Natural killer cell treated with Interleukin-12 subunit alpha and Interleukin-12 subunit beta and Interleukin-15 and Interleukin-18, amount 100 ng/mL, for 72 hours (primary cell): Measurements from ENCODE around the gene EID2B. TPM values are rescaled to one million over a fixed set of nuclear protein-coding genes. Genes with fewer than 3 reads are reported as not detected.

Experiments
- ATAC-seq, 2 donors: fragments of 150-1000 bp; cut with Tn5 transposase in 1 of 2; sonication (Bioruptor Pico), chemical (Tn5 transposase) in 1 of 2; 2 replicates each; pipeline ENCODE4 v1.10.0; 2021
- DNase-seq: peaks from one replicate; pipeline ENCODE4 v3.0.0; 2022; ENCODE audit warnings: low spot score
- H3K27ac Mint-ChIP-seq, 2 donors: 1 replicate in 1 of 2; 2 replicates in 1 of 2; pipeline ENCODE4 v1.8.0; 2022; ENCODE audit warnings: mixed read lengths in 2 of 2, mild to moderate bottlenecking in 1 of 2, moderate library complexity in 1 of 2
- H3K27me3 Mint-ChIP-seq, 2 donors: 1 replicate in 1 of 2; 2 replicates in 1 of 2; pipeline ENCODE4 v1.8.0; 2022; ENCODE audit warnings: mixed read lengths in 2 of 2
- H3K36me3 Mint-ChIP-seq: one replicate; pipeline ENCODE4 v1.8.0; 2022; ENCODE audit warnings: mixed read lengths
- H3K4me1 Mint-ChIP-seq, 2 donors: 1 replicate in 1 of 2; 2 replicates in 1 of 2; pipeline ENCODE4 v1.8.0; 2022; ENCODE audit warnings: low read depth in 2 of 2, mixed read lengths in 2 of 2, mild to moderate bottlenecking in 1 of 2
- H3K4me3 Mint-ChIP-seq: one replicate; pipeline ENCODE4 v1.8.0; 2022; ENCODE audit warnings: mixed read lengths
- H3K9me3 Mint-ChIP-seq: 2 replicates; pipeline ENCODE4 v1.8.0; 2022; ENCODE audit warnings: mixed read lengths
- total RNA-seq, 2 donors: library from RNA; stranded (reverse); gene quantifications; one replicate each; pipeline ENCODE4 v1.2.3, GENCODE V29; 2022

The EID2B gene
- total RNA-seq, 2 donors from 2014 or later, result 1.9 to 5.4 TPM

- H3K27ac Mint-ChIP-seq, result no peak overlapping the region
- ATAC-seq (no peak), DNase-seq (no peak)
- peaks cover 11 to 16% of the 10 kb centered on the region in 2 donors for H3K27me3 Mint-ChIP-seq
- H3K36me3 Mint-ChIP-seq, result no peaks in the 10 kb centered on the region
- peaks cover 10 to 21% of the 10 kb centered on the region in 2 donors for H3K4me1 Mint-ChIP-seq
- H3K4me3 Mint-ChIP-seq, result no peak overlapping the region
- H3K9me3 Mint-ChIP-seq, result no peaks in the 10 kb centered on the region
These were observed 11.7 kb upstream of the EID2B start for GRCh38 chr19:39544226-39544903.

GRCh38 chr19:39543477-39543857, 10.8 kb upstream of the EID2B start:
- peaks cover 11 to 16% of the 10 kb centered on the region in 2 donors for H3K27me3 Mint-ChIP-seq
- H3K36me3 Mint-ChIP-seq, result no peaks in the 10 kb centered on the region
- ATAC-seq (no peak), DNase-seq (no peak)
- no peak overlapping the region for H3K4me3 Mint-ChIP-seq
- H3K9me3 Mint-ChIP-seq, result no peaks in the 10 kb centered on the region
- no peak overlapping the region for H3K27ac Mint-ChIP-seq
- peaks cover 17 to 30% of the 10 kb centered on the region in 2 donors for H3K4me1 Mint-ChIP-seq

GRCh38 chr19:39542206-39542605, 9.6 kb upstream of the EID2B start:
- Mint-ChIP-seq H3K27ac (peak overlapping the region; percentile 34 to 91), H3K4me1 (peaks cover 22 to 38% of the 10 kb centered on the region in 2 donors), H3K9me3 (no peaks in the 10 kb centered on the region), H3K36me3 (no peaks in the 10 kb centered on the region), H3K4me3 (peak overlapping the region; percentile 1), H3K27me3 (peaks cover 9 to 12% of the 10 kb centered on the region in 2 donors)
- DNase-seq, result no peak
- no peak for ATAC-seq

- Mint-ChIP-seq H3K9me3 (no peaks in the 10 kb centered on the region), H3K4me3 (peak overlapping the region; percentile 95), H3K36me3 (no peaks in the 10 kb centered on the region), H3K27me3 (peaks cover 2 to 8% of the 10 kb centered on the region in 2 donors), H3K4me1 (peaks cover 22 to 38% of the 10 kb centered on the region in 2 donors), H3K27ac (peak overlapping the region; percentile 88 to 91)
- no peak for DNase-seq
- no peak for ATAC-seq
These were observed 7.7 kb upstream of the EID2B start for GRCh38 chr19:39540333-39540673.

- ATAC-seq, result peak; percentile 95 to 97
- H3K4me3 Mint-ChIP-seq, result peak within 1 kb of the TSS; percentile 95
- no peaks in the 10 kb centered on the region for H3K9me3 Mint-ChIP-seq
- peak; percentile 96 for DNase-seq
- peak within 1 kb of the TSS; percentile 88 to 91 for H3K27ac Mint-ChIP-seq
- peaks cover 0 to 8% of the 10 kb centered on the region in 2 donors for H3K27me3 Mint-ChIP-seq
- H3K36me3 Mint-ChIP-seq, result no peaks in the 10 kb centered on the region
- peaks cover 22 to 38% of the 10 kb centered on the region in 2 donors for H3K4me1 Mint-ChIP-seq
These were observed 7.1 kb upstream of the EID2B start, which contains the start of gene EID2 for GRCh38 chr19:39539518-39540332. Gene EID2 (minus strand): TSS chr19:39540161. CDS start chr19:39540079, 82 bp downstream.

GRCh38 chr19:39539165-39539517, 6.5 kb upstream of the EID2B start:
- Mint-ChIP-seq H3K4me3 (peak overlapping the region; percentile 94), H3K9me3 (no peaks in the 10 kb centered on the region), H3K4me1 (peaks cover 22 to 38% of the 10 kb centered on the region in 2 donors), H3K27me3 (peaks cover 0 to 8% of the 10 kb centered on the region in 2 donors), H3K27ac (peak overlapping the region; percentile 88 to 91), H3K36me3 (no peaks in the 10 kb centered on the region)
- ATAC-seq, result no peak
- DNase-seq, result no peak

- ATAC-seq (no peak), DNase-seq (no peak)
- Mint-ChIP-seq H3K4me3 (no peak overlapping the region), H3K36me3 (no peaks in the 10 kb centered on the region), H3K27me3 (no peaks in the 10 kb centered on the region), H3K9me3 (no peaks in the 10 kb centered on the region), H3K27ac (no peak overlapping the region), H3K4me1 (peaks cover 10 to 20% of the 10 kb centered on the region in 2 donors)
These were observed 1.1 kb upstream of the EID2B start for GRCh38 chr19:39533791-39534190.

GRCh38 chr19:39533003-39533512, 406 bp upstream of the EID2B start:
- H3K27me3 Mint-ChIP-seq, result no peaks in the 10 kb centered on the region
- peak overlapping the region; percentile 86 for H3K4me3 Mint-ChIP-seq
- H3K36me3 Mint-ChIP-seq, result no peaks in the 10 kb centered on the region
- peaks cover 5 to 17% of the 10 kb centered on the region in 2 donors for H3K4me1 Mint-ChIP-seq
- DNase-seq (no peak), ATAC-seq (peak in 1 of 2 donors; percentile 13)
- H3K9me3 Mint-ChIP-seq, result no peaks in the 10 kb centered on the region
- peak overlapping the region; percentile 46 to 76 for H3K27ac Mint-ChIP-seq

- Mint-ChIP-seq H3K9me3 (no peaks in the 10 kb centered on the region), H3K36me3 (no peaks in the 10 kb centered on the region), H3K27ac (peak overlapping the region; percentile 46 to 76), H3K4me1 (peaks cover 3 to 13% of the 10 kb centered on the region in 2 donors), H3K4me3 (peak overlapping the region; percentile 86), H3K27me3 (no peaks in the 10 kb centered on the region)
- no peak for DNase-seq
- no peak for ATAC-seq
These were observed 819 bp downstream of the EID2B start for GRCh38 chr19:39531834-39532232.

GRCh38 chr19:39525205-39525604, 7.4 kb downstream of the EID2B start:
- Mint-ChIP-seq H3K36me3 (no peaks in the 10 kb centered on the region), H3K4me3 (no peak overlapping the region), H3K4me1 (peaks cover 0 to 5% of the 10 kb centered on the region in 2 donors), H3K27me3 (no peaks in the 10 kb centered on the region), H3K27ac (no peak overlapping the region), H3K9me3 (no peaks in the 10 kb centered on the region)
- ATAC-seq (no peak), DNase-seq (no peak)

- H3K36me3 Mint-ChIP-seq, result no peaks in the 10 kb centered on the region
- H3K4me1 Mint-ChIP-seq, result peaks cover 0 to 5% of the 10 kb centered on the region in 2 donors
- no peak overlapping the region for H3K4me3 Mint-ChIP-seq
- no peak for DNase-seq
- H3K9me3 Mint-ChIP-seq, result no peaks in the 10 kb centered on the region
- no peak for ATAC-seq
- no peak overlapping the region for H3K27ac Mint-ChIP-seq
- no peaks in the 10 kb centered on the region for H3K27me3 Mint-ChIP-seq
These were observed 8.2 kb downstream of the EID2B start for GRCh38 chr19:39524495-39524894.

- H3K4me3 Mint-ChIP-seq, result no peak overlapping the region
- H3K4me1 Mint-ChIP-seq, result peaks cover 5 to 7% of the 10 kb centered on the region in 2 donors
- no peak for DNase-seq
- H3K36me3 Mint-ChIP-seq, result peaks cover 12% of the 10 kb centered on the region
- H3K27me3 Mint-ChIP-seq, result peaks cover 16 to 20% of the 10 kb centered on the region in 2 donors
- no peak overlapping the region for H3K27ac Mint-ChIP-seq
- ATAC-seq, result no peak
- no peaks in the 10 kb centered on the region for H3K9me3 Mint-ChIP-seq
These were observed 11.8 kb downstream of the EID2B start for GRCh38 chr19:39520541-39521484.

- DNase-seq, result no peak
- H3K27me3 Mint-ChIP-seq, result peaks cover 20% of the 10 kb centered on the region in 2 donors
- no peak overlapping the region for H3K4me3 Mint-ChIP-seq
- H3K9me3 Mint-ChIP-seq, result no peaks in the 10 kb centered on the region
- peaks cover 7 to 9% of the 10 kb centered on the region in 2 donors for H3K4me1 Mint-ChIP-seq
- ATAC-seq, result no peak
- peaks cover 12% of the 10 kb centered on the region for H3K36me3 Mint-ChIP-seq
- no peak overlapping the region for H3K27ac Mint-ChIP-seq
These were observed 13.7 kb downstream of the EID2B start for GRCh38 chr19:39518975-39519374.
